H9 (cell line): Measurements from ENCODE around the gene FCRL5. TPM values are rescaled to one million over a fixed set of nuclear protein-coding genes. Genes with fewer than 3 reads are reported as not detected.

Experiments used
- DNase-seq: peaks from one replicate; pipeline ENCODE4 v3.0.0-alpha.2; 2017
- H2AFZ ChIP-seq: one replicate; pipeline ENCODE4 v1.6.1; 2013; ENCODE audit warnings: mild to moderate bottlenecking, low read length, control low read depth, moderate library complexity
- H2AK5ac ChIP-seq: 2 replicates; pipeline ENCODE4 v1.6.1; 2013; ENCODE audit warnings: low read length, control low read depth, mixed read lengths; ENCODE audit not compliant: insufficient read length
- H2BK120ac ChIP-seq: one replicate; pipeline ENCODE4 v1.6.1; 2013; ENCODE audit warnings: low read depth, mild to moderate bottlenecking, low read length, control low read depth, inconsistent platforms; ENCODE audit not compliant: poor library complexity, severe bottlenecking
- H2BK12ac ChIP-seq: 2 replicates; pipeline ENCODE4 v1.6.1; 2013; ENCODE audit warnings: low read length, control low read depth, mixed read lengths, low read depth; ENCODE audit not compliant: insufficient read length
- H2BK15ac ChIP-seq: 2 replicates; pipeline ENCODE4 v1.6.1; 2013; ENCODE audit warnings: low read depth, low read length, control low read depth
- H2BK20ac ChIP-seq: one replicate; pipeline ENCODE4 v1.6.1; 2013; ENCODE audit warnings: low read depth, mild to moderate bottlenecking, low read length, control low read depth, inconsistent platforms; ENCODE audit not compliant: poor library complexity, severe bottlenecking
- H2BK5ac ChIP-seq: 2 replicates; pipeline ENCODE4 v1.6.1; 2013; ENCODE audit warnings: low read length, control low read depth, mixed read lengths; ENCODE audit not compliant: insufficient read length
- H3K14ac ChIP-seq: 2 replicates; pipeline ENCODE4 v1.6.1; 2013; ENCODE audit warnings: low read length, control low read depth; ENCODE audit not compliant: insufficient read depth
- H3K18ac ChIP-seq: 2 replicates; pipeline ENCODE4 v1.6.1; 2013; ENCODE audit warnings: low read depth, mild to moderate bottlenecking, mixed read lengths, low read length, control low read depth; ENCODE audit not compliant: insufficient read length
- H3K23ac ChIP-seq: 2 replicates; pipeline ENCODE4 v1.6.1; 2013; ENCODE audit warnings: low read length, control low read depth, mixed read lengths, low read depth; ENCODE audit not compliant: insufficient read length
- H3K23me2 ChIP-seq: 2 replicates; pipeline ENCODE4 v1.6.1; 2013; ENCODE audit warnings: low read depth, mild to moderate bottlenecking, mixed read lengths, low read length, control low read depth; ENCODE audit not compliant: insufficient read length, poor library complexity, severe bottlenecking
- H3K27ac ChIP-seq: 2 replicates; pipeline ENCODE4 v1.5.1; 2013; ENCODE audit warnings: low read length, control low read depth, mixed read lengths, low read depth; ENCODE audit not compliant: insufficient read length
- H3K27me3 ChIP-seq: 2 replicates; pipeline ENCODE4 v1.6.1; 2013; ENCODE audit warnings: low read length, control low read depth, inconsistent platforms; ENCODE audit not compliant: insufficient read depth
- H3K4ac ChIP-seq: 2 replicates; pipeline ENCODE4 v1.6.1; 2013; ENCODE audit warnings: low read depth, mild to moderate bottlenecking, control low read depth, inconsistent platforms, low read length, moderate library complexity
- H3K4me1 ChIP-seq: 2 replicates; pipeline ENCODE4 v1.6.1; 2013; ENCODE audit warnings: low read length, control low read depth, inconsistent platforms; ENCODE audit not compliant: insufficient read depth
- H3K4me2 ChIP-seq: 2 replicates; pipeline ENCODE4 v1.6.1; 2013; ENCODE audit warnings: low read length, control low read depth, mixed read lengths; ENCODE audit not compliant: insufficient read length, insufficient read depth
- H3K56ac ChIP-seq: 2 replicates; pipeline ENCODE4 v1.6.1; 2013; ENCODE audit warnings: low read depth, mild to moderate bottlenecking, mixed read lengths, low read length, control low read depth; ENCODE audit not compliant: insufficient read length
- H3K79me1 ChIP-seq: 2 replicates; pipeline ENCODE4 v1.6.1; 2013; ENCODE audit warnings: low read depth, mild to moderate bottlenecking, moderate library complexity, low read length, control low read depth, inconsistent platforms; ENCODE audit not compliant: insufficient read depth, poor library complexity, severe bottlenecking
- H3K79me2 ChIP-seq: 2 replicates; pipeline ENCODE4 v1.6.1; 2013; ENCODE audit warnings: low read length, control low read depth, inconsistent platforms; ENCODE audit not compliant: insufficient read depth
- H3K9ac ChIP-seq: 2 replicates; pipeline ENCODE4 v1.6.1; 2013; ENCODE audit warnings: low read length, control low read depth, mixed read lengths; ENCODE audit not compliant: insufficient read length; ENCODE audit errors: extremely low read depth
- H3K9me3 ChIP-seq: one replicate; pipeline ENCODE4 v1.6.1; 2013; ENCODE audit warnings: low read depth, low read length, inconsistent platforms; ENCODE audit not compliant: control insufficient read depth
- H3T11ph ChIP-seq: one replicate; pipeline ENCODE4 v1.6.1; 2013; ENCODE audit warnings: mild to moderate bottlenecking, low read length, control low read depth, inconsistent platforms
- H4K20me1 ChIP-seq: one replicate; pipeline ENCODE4 v1.6.1; 2013; ENCODE audit not compliant: control insufficient read depth, insufficient read length, insufficient read depth
- H4K5ac ChIP-seq: 2 replicates; pipeline ENCODE4 v1.6.1; 2013; ENCODE audit warnings: low read depth, mild to moderate bottlenecking, mixed read lengths, low read length, control low read depth; ENCODE audit not compliant: insufficient read length
- H4K8ac ChIP-seq: replicated peaks from 2 replicates; pipeline ENCODE4 v1.6.1; 2013; ENCODE audit warnings: low read length, control low read depth, mixed read lengths, low read depth; ENCODE audit not compliant: insufficient read length
- H4K91ac ChIP-seq: 2 replicates; pipeline ENCODE4 v1.6.1; 2013; ENCODE audit warnings: low read depth, mild to moderate bottlenecking, moderate library complexity, mixed read lengths, low read length, control low read depth; ENCODE audit not compliant: insufficient read length
- H3K27ac Mint-ChIP-seq, 3 experiments: 2 replicates in 2 of 3; 3 replicates in 1 of 3; pipeline ENCODE4 v1.8.0; 2020 to 2021; ENCODE audit warnings: mixed read lengths in 3 of 3, mild to moderate bottlenecking in 1 of 3, moderate library complexity in 1 of 3
- H3K27me3 Mint-ChIP-seq: 2 replicates; pipeline ENCODE4 v1.8.0; 2021; ENCODE audit warnings: low read depth, mild to moderate bottlenecking, moderate library complexity, mixed read lengths
- H3K36me3 Mint-ChIP-seq, 3 experiments: 2 replicates in 2 of 3; 3 replicates in 1 of 3; pipeline ENCODE4 v1.8.0; 2020 to 2021; ENCODE audit warnings: low read depth in 3 of 3, mixed read lengths in 3 of 3; ENCODE audit not compliant: insufficient read depth in 1 of 3
- H3K4me1 Mint-ChIP-seq, 2 experiments: 2 replicates each; pipeline ENCODE4 v1.8.0; 2020; ENCODE audit warnings: mixed read lengths in 2 of 2
- H3K4me3 Mint-ChIP-seq, 2 experiments: 2 replicates in 1 of 2; 3 replicates in 1 of 2; pipeline ENCODE4 v1.8.0; 2020 to 2021; ENCODE audit warnings: mild to moderate bottlenecking in 2 of 2, mixed read lengths in 2 of 2, moderate library complexity in 1 of 2
- H3K9me3 Mint-ChIP-seq, 2 experiments: 2 replicates in 1 of 2; 3 replicates in 1 of 2; pipeline ENCODE4 v1.8.0; 2020; ENCODE audit warnings: mild to moderate bottlenecking in 2 of 2, mixed read lengths in 2 of 2, moderate library complexity in 1 of 2
- WGBS: extraction: QIAGEN DNeasy Blood & Tissue Kit; methylation state at CpG from one replicate; pipeline ENCODE4 v1.1.7; 2013; ENCODE audit warnings: missing lambda C conversion rate, low lambda C conversion rate, mixed read lengths; ENCODE audit not compliant: insufficient read length; ENCODE audit errors: extremely low coverage; 5-methylcytosine and 5-hydroxymethylcytosine counted together
- total RNA-seq: library from RNA; stranded (reverse); gene quantifications from 2 replicates; pipeline ENCODE4 v1.2.1, GENCODE V29; 2021
- TF ChIP-seq, protein P1 (sequence below): fragments of 200-600 bp; sonication (generic); conservative IDR thresholded peaks from 3 replicates; pipeline ENCODE4 v1.8.0; 2021; ENCODE audit warnings: antibody characterized with exemption, mild to moderate bottlenecking

The FCRL5 gene
- total RNA-seq, 1 experiment from 2014 or later = 0.98 TPM

DNA sequence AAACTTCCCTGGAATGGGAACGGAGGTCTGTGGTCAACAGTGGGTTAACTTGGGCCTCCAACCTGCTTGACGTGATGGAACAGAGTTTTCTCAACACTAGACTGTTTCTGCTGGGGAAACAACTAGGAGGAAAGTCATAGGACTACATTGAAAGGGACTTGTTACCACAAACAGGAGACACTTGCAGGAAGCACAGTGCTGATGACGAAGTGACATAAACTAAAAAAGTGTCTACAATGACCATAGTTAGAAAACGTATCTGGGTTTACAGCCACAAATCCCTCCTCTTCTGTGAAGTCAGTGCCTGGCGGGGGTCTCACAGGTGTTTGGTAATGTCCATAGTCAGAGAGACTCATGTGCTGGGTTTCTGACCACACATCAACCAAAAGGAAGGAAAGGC lies 86.3 kb downstream of the FCRL5 start:
- Mint-ChIP-seq H3K9me3 (no peaks in the 10 kb centered on the region), H3K27ac (no peak overlapping the region), H3K36me3 (no peaks in the 10 kb centered on the region; a peak in 1 of 7 replicates), H3K4me3 (no peak overlapping the region), H3K4me1 (peaks cover 11% of the 10 kb centered on the region in 2 experiments), H3K27me3 (no peaks in the 10 kb centered on the region)
- H3K9me3 ChIP-seq = no peaks in the 10 kb centered on the region
- H3K4me1 ChIP-seq = peaks cover 5% of the 10 kb centered on the region; the same call in 1 of the 2 replicates
- H2BK15ac ChIP-seq = no peak overlapping the region
- no peak overlapping the region for H3K23ac ChIP-seq
- H3K4ac ChIP-seq = no peak overlapping the region
- H3K23me2 ChIP-seq = no peaks in the 10 kb centered on the region
- H3K18ac ChIP-seq = no peak overlapping the region
- no peak overlapping the region for H2BK20ac ChIP-seq
- H3K9ac ChIP-seq = no peak overlapping the region
- no peak overlapping the region for H2AFZ ChIP-seq
- DNase-seq = no peak
- no peaks in the 10 kb centered on the region for H3K79me1 ChIP-seq
- H3K79me2 ChIP-seq = no peaks in the 10 kb centered on the region
- H4K5ac ChIP-seq = no peak overlapping the region
- no peak overlapping the region for H3K56ac ChIP-seq
- no peak overlapping the region for H2BK12ac ChIP-seq
- no peak overlapping the region for H2AK5ac ChIP-seq
- TF ChIP-seq, protein P1, sequence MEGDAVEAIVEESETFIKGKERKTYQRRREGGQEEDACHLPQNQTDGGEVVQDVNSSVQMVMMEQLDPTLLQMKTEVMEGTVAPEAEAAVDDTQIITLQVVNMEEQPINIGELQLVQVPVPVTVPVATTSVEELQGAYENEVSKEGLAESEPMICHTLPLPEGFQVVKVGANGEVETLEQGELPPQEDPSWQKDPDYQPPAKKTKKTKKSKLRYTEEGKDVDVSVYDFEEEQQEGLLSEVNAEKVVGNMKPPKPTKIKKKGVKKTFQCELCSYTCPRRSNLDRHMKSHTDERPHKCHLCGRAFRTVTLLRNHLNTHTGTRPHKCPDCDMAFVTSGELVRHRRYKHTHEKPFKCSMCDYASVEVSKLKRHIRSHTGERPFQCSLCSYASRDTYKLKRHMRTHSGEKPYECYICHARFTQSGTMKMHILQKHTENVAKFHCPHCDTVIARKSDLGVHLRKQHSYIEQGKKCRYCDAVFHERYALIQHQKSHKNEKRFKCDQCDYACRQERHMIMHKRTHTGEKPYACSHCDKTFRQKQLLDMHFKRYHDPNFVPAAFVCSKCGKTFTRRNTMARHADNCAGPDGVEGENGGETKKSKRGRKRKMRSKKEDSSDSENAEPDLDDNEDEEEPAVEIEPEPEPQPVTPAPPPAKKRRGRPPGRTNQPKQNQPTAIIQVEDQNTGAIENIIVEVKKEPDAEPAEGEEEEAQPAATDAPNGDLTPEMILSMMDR = no peak
- no peak overlapping the region for H4K8ac ChIP-seq
- no peaks in the 10 kb centered on the region for H4K20me1 ChIP-seq
- no peak overlapping the region for H3T11ph ChIP-seq
- H2BK5ac ChIP-seq = no peak overlapping the region
- no peak overlapping the region for H2BK120ac ChIP-seq
- H3K27me3 ChIP-seq = no peaks in the 10 kb centered on the region
- no peak overlapping the region for H4K91ac ChIP-seq
- H3K27ac ChIP-seq = no peak overlapping the region
- H3K14ac ChIP-seq = no peak overlapping the region
- H3K4me2 ChIP-seq = no peak overlapping the region
- WGBS = no CpG with 5 or more reads among the region's 5 CpGs

Other genes with a start within 250 kb of the FCRL5 start
- not detected in 2 replicates for gene FCRL4, start 45.6 kb upstream of the FCRL5 start, total RNA-seq
- gene FCRL3, start 148.3 kb upstream of the FCRL5 start, total RNA-seq = not detected in 2 replicates
- gene FCRL2, start 224.6 kb upstream of the FCRL5 start, total RNA-seq = not detected in 2 replicates